Fibroblast of lung (primary cell): ENCODE measurements around the gene VIPR2.

ENCODE experiments used
- CTCF ChIP-seq, 2 donors: IDR thresholded peaks in 1 of 2; conservative IDR thresholded peaks in 1 of 2; 1 replicate in 1 of 2; 2 replicates in 1 of 2; pipeline ENCODE4 v1.5.1; 2011 to 2012; ENCODE audit warnings: low read length in 2 of 2, control low read depth in 1 of 2, inconsistent platforms in 1 of 2, low read depth in 1 of 2, mild to moderate bottlenecking in 1 of 2
- EZH2 ChIP-seq: IDR thresholded peaks from 2 replicates; pipeline ENCODE4 v1.5.1; 2012; ENCODE audit warnings: low read length, control low read depth, mild to moderate bottlenecking; ENCODE audit errors: missing control alignments

- no peak for TF ChIP-seq CTCF (conservative IDR thresholded peaks at IDR 0.05 in 1 of 2, IDR thresholded peaks at IDR 0.05 in 1 of 2; ENCODE audit: low read depth in 1 of 2, low read length in 2 of 2)
- TF ChIP-seq EZH2: no peak
Measured at GRCh38 chr7:159004411-159004810, 140.3 kb downstream of the VIPR2 start.
